Muscle layer of colon (tissue), 2 donors: ENCODE data around the gene CGB8.

Experiments used
- H3K27ac ChIP-seq: one replicate; pipeline ENCODE4 v1.7.0; 2013; ENCODE audit warnings: low read depth, mild to moderate bottlenecking, low read length, moderate library complexity
- H3K27me3 ChIP-seq, 2 donors: one replicate each; pipeline ENCODE4 v1.7.0; 2013; ENCODE audit warnings: low read length in 2 of 2, mild to moderate bottlenecking in 2 of 2; ENCODE audit not compliant: insufficient read depth in 2 of 2, control insufficient read depth in 1 of 2
- H3K36me3 ChIP-seq: one replicate; pipeline ENCODE4 v1.7.0; 2013; ENCODE audit warnings: mild to moderate bottlenecking, low read length; ENCODE audit not compliant: insufficient read depth
- H3K4me1 ChIP-seq: one replicate; pipeline ENCODE4 v1.7.0; 2013; ENCODE audit warnings: mild to moderate bottlenecking, low read length; ENCODE audit not compliant: insufficient read depth
- H3K4me3 ChIP-seq, 2 donors: one replicate each; pipeline ENCODE4 v1.7.0; 2013; ENCODE audit warnings: low read length in 2 of 2, low read depth in 1 of 2, mild to moderate bottlenecking in 1 of 2, moderate library complexity in 1 of 2
- H3K9ac ChIP-seq: one replicate; pipeline ENCODE4 v1.7.0; 2013; ENCODE audit warnings: low read length
- H3K9me3 ChIP-seq: one replicate; pipeline ENCODE4 v1.7.0; 2013; ENCODE audit warnings: mild to moderate bottlenecking, low read length
- donor health status: abdominal sarcoma.
- donor health status: Adenocarcinoma of cecum.

The CGB8 gene

DNA sequence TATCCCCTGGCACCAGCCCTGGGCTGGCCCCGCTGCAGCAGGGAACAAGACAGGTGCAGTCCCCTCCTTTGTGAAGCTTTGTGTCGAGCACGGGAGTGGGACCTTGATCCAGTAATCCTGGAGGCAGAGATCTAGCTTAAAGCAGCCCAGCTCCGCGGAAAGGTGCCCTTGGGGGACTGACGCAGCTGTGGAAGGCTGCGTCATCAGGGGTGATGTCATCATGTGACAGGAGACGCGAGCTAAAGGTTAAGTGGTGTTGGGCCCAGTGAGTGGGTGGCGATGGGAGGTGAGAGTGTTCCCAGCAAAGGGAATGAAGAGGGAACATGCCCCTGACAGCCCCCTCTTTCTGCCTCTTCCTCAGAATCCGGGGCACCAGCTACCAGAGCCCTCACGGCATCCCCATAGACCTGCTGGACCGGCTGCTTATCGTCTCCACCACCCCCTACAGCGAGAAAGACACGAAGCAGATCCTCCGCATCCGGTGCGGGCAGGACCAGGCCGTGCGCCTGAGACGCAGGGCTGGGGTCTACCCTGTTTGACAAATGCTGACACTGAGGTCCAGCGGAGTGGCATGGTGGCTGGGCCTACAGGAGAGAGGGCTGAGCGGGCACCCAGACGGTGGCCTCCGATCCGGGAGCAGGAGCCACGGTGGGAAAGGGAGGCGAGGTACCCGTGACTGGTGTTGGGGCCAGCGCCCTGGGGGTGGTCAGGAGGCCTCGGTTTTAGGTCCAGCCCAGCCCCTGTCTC, 34.6 kb downstream of the CGB8 start:
- Histone ChIP-seq H3K27ac (no peak overlapping the region), H3K4me3 (no peak overlapping the region), H3K9me3 (no peaks in the 10 kb centered on the region), H3K36me3 (peaks cover 23% of the 10 kb centered on the region), H3K4me1 (no peaks in the 10 kb centered on the region), H3K27me3 (peaks cover 0 to 18% of the 10 kb centered on the region in 2 donors), H3K9ac (no peak overlapping the region)

DNA sequence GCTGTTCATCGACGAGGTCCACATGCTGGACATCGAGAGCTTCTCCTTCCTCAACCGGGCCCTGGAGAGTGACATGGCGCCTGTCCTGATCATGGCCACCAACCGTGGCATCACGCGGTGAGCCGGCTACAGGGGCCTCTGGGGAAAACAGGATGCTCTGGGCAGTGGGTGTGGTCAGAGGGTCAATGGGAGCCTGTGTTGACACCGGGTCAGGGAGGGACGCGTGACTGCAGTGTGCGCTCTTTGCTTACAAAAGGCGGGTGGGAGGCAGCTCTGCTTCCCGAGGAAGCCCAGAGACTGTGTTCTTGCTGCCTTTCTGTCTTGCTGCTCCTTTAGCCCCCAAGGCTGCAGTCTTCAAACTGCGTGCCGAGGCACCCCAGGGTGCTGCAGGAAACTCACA, 37.7 kb downstream of the CGB8 start:
- Histone ChIP-seq H3K9me3 (no peaks in the 10 kb centered on the region), H3K27me3 (no peaks in the 10 kb centered on the region), H3K9ac (no peak overlapping the region), H3K36me3 (peaks cover 29% of the 10 kb centered on the region), H3K4me1 (no peaks in the 10 kb centered on the region), H3K27ac (no peak overlapping the region), H3K4me3 (no peak overlapping the region)

DNA sequence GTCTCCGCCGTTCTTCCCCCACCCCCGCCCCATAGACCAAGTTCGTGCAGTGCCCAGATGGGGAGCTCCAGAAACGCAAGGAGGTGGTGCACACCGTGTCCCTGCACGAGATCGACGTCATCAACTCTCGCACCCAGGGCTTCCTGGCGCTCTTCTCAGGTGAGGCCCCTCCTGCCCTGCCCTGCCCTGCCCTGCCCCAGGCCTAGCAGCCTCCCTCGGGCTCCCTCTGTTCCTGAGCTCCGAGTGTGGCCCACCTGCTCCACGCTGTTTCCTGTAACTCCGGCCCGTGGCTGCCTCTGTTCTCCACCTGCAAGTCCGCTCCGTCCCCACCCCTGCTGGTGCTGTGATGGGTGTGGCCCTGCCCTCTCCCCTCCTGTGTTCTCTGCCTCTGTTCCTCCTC, 38.5 kb downstream of the CGB8 start:
- Histone ChIP-seq H3K27ac (no peak overlapping the region), H3K9ac (no peak overlapping the region), H3K9me3 (no peaks in the 10 kb centered on the region), H3K27me3 (no peaks in the 10 kb centered on the region), H3K4me3 (no peak overlapping the region), H3K36me3 (peaks cover 27% of the 10 kb centered on the region), H3K4me1 (no peaks in the 10 kb centered on the region)

DNA sequence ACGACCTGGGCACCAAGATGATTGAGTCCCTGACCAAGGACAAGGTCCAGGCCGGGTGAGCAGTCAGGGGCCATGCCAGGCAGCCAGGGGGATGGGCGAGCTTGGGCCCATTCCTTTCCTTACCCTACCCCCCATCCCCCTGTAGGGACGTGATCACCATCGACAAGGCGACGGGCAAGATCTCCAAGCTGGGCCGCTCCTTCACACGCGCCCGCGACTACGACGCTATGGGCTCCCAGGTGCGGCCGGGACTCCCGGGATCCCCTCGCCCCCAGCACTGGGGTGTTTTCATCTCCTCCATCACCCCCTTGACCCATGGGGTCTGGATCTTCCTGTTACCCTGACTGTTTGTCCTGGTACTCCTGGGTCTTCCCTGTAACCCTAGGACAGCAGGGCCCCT, 39.1 kb downstream of the CGB8 start:
- Histone ChIP-seq H3K36me3 (peaks cover 29% of the 10 kb centered on the region), H3K9me3 (no peaks in the 10 kb centered on the region), H3K27me3 (no peaks in the 10 kb centered on the region), H3K27ac (no peak overlapping the region), H3K4me1 (no peaks in the 10 kb centered on the region), H3K9ac (no peak overlapping the region), H3K4me3 (no peak overlapping the region)

DNA sequence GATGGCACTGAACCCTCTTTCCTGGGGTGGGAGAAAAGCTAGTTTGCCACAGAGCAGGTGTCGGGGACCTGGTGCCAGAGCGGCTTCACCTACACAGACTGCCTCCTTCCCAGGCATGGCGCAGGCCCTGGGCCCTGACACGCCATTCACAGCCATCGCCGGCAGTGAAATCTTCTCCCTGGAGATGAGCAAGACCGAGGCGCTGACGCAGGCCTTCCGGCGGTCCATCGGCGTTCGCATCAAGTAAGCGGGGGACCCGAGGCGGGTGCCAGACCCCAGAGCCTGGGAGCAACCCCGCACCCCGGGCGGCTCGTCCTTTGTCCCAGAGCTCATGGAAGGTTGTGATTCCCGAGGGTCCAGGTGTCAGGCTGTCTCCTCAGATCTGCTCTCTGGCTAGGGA, 42.0 kb downstream of the CGB8 start:
- H3K9me3 ChIP-seq = no peaks in the 10 kb centered on the region
- no peaks in the 10 kb centered on the region for H3K27me3 ChIP-seq
- H3K27ac ChIP-seq = no peak overlapping the region
- no peak overlapping the region for H3K4me3 ChIP-seq
- H3K9ac ChIP-seq = no peak overlapping the region
- no peaks in the 10 kb centered on the region for H3K4me1 ChIP-seq
- H3K36me3 ChIP-seq = peaks cover 37% of the 10 kb centered on the region

DNA sequence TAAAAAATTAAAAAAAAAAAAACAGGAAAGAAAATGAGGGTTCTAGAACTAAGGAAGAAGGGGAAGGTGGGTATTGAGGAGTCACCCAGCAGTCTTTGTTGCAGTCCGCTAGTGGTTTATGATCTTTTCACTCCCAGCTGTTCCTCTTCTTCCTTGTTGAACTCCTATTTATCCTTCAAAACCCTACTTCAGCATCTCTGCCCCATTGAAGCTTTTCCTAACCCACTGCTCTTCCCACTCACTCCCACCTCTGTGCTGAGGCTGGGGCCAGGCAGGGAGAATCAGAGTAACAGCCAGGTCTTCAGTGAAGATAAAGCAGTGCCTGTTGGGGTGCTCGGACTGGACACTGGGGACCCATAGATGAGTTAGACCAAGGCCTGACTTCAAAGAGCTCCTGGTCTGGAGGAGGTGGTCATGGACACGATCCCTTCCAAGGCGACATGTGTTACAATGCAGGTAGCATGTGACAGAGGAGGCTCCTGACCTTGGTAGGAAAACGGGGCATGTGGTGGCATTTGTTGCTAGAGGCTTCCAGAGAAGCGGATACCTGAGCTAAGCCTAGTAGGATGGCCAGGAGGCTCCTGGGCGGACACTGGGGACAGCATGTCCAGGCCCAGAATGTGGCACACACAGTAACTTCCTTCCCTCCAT, 43.8 kb downstream of the CGB8 start:
- Histone ChIP-seq H3K27ac (no peak overlapping the region), H3K9ac (no peak overlapping the region), H3K4me3 (no peak overlapping the region), H3K9me3 (no peaks in the 10 kb centered on the region), H3K4me1 (no peaks in the 10 kb centered on the region), H3K27me3 (no peaks in the 10 kb centered on the region), H3K36me3 (peaks cover 30% of the 10 kb centered on the region)

DNA sequence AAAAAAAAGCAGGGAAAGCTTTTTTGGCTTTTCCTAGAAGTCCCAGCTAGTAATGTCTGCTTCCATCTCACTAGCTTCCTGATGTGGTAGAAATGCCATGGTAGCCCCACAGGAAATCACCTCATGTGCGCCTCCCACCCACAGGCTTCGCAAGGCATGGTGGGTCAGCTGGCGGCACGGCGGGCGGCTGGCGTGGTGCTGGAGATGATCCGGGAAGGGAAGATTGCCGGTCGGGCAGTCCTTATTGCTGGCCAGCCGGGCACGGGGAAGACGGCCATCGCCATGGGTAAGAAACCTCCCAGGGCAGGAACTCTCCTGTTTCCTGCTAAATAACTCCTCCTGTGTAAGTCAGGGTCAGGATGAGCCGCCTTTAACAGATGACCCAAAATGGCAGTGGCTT, 44.8 kb downstream of the CGB8 start:
- Histone ChIP-seq H3K9me3 (no peaks in the 10 kb centered on the region), H3K27ac (no peak overlapping the region), H3K4me3 (no peak overlapping the region), H3K9ac (no peak overlapping the region), H3K4me1 (no peaks in the 10 kb centered on the region), H3K36me3 (peaks cover 24% of the 10 kb centered on the region), H3K27me3 (no peaks in the 10 kb centered on the region)

DNA sequence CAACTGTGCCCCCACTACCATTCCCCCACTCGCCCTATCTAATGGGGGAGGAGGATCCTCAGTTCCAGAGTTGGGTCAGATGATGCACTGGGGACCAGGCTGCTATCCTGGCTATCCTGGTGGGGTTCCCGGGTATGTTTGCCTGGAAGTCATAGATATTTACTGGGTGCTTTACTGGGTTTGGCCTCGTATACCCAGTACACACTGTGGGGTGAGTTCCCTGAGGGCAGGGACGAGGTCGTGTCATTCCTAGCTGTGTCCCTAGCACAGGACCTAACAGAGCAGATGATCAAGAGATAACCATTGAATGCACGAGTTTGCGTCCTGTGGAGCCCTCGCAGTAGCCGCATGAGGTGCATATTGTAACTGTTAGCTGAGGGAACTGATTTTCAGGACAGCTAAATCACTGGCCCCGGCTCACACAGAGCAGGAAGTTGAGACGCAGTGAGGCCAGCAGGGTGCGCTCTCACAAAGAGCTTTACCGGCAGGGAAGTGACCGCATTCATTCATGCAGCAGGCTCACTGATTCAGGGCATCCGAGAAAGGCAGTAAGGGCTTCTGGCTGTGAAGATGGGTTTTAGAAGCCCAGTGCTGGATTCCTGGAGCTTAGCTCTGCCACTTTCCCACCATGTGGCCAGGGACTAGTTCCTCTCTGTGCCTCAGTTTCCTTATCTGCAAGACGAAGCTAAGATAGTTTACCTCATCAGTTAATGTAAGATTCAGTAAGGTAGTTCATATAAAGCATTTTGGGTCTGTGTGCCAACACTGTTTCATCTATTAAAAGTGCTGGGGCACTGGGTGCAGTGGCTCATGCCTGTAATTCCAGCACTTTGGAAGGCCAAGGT, 49.2 kb downstream of the CGB8 start:
- H3K36me3 ChIP-seq = peaks cover 7% of the 10 kb centered on the region
- H3K27ac ChIP-seq = no peak overlapping the region
- no peak overlapping the region for H3K9ac ChIP-seq
- H3K9me3 ChIP-seq = no peaks in the 10 kb centered on the region
- no peaks in the 10 kb centered on the region for H3K27me3 ChIP-seq
- no peak overlapping the region for H3K4me3 ChIP-seq
- H3K4me1 ChIP-seq = peaks cover 1% of the 10 kb centered on the region

DNA sequence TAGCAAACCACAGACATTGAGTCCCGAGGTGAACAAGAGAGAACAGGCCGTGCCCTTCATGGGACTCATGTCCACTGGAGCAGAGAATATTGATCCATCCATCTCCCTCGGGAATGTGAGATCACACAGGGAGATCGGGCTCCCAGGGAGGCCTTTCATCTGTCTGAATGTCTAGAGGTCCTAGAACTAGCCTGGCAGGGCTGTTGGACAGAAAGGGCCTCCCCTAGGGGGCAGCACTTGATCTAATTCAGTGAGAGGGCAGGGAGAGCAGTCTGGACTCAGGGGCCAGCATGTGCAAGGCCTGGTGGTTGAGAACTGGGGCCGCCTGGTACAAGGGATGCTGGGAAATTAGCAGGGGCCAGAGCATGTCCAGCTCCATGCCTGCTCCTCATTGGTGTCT, 50.9 kb downstream of the CGB8 start:
- Histone ChIP-seq H3K27ac (no peak overlapping the region), H3K9ac (no peak overlapping the region)

More for the DNA sequence above, 50.9 kb downstream of the CGB8 start:
- H3K27me3 ChIP-seq = no peaks in the 10 kb centered on the region
- no peaks in the 10 kb centered on the region for H3K9me3 ChIP-seq
- H3K36me3 ChIP-seq = no peaks in the 10 kb centered on the region
- H3K4me1 ChIP-seq = peaks cover 8% of the 10 kb centered on the region
- no peak overlapping the region for H3K4me3 ChIP-seq
